Cardiac fibroblast (primary cell): ENCODE data around the gene GHRHR.

Source experiments
- DNase-seq, 2 donors: peaks; one replicate each; pipeline versions ENCODE4 v3.0.0 to v3.0.0-alpha.2; 2010; ENCODE audit warnings: low read depth in 2 of 2
- H3K4me3 ChIP-seq, 2 donors: replicated peaks in 1 of 2; 1 replicate in 1 of 2; 2 replicates in 1 of 2; pipeline ENCODE4 v1.5.1; 2011; ENCODE audit warnings: low read depth in 2 of 2, low read length in 2 of 2, mild to moderate bottlenecking in 2 of 2, moderate library complexity in 1 of 2
- TF ChIP-seq, protein P1 (sequence below): IDR thresholded peaks from one replicate; pipeline ENCODE4 v1.5.1; 2011; ENCODE audit warnings: low read depth, mild to moderate bottlenecking, low read length, inconsistent platforms

Gene GHRHR

DNA sequence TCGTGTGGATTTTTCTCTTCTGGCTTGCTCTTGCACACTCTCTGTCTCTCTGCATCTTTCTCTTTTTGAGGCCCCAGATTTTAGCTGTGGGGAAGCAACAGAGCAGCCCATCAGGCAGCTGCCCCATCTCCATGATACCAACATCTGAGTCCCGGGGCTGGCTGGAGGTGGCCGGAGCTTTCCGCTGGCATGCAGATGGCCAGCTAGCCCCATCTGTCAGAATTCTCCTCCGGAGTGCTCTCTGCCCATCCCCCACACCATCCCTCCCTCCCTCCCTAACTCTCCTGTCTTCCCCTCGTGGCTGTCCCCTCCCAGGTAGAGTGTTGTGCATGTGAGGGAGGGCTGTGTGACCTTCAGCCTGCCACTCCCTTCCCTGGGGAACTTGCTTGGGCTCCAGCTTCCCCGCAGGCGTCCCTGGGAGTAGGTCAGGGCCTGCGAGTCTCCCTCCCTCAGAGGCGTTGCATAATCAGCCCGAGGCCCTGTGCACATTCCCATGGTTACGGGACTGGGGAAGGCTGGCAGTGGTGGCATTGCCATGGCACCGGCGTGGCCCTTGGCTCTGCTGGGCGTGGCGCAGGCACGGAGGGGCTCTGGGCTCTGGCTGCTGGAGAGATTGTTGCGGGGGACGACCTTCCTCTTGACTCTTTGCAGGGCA, 24.7 kb downstream of the GHRHR start:
- H3K4me3 ChIP-seq, result no peak overlapping the region
- TF ChIP-seq, protein P1, sequence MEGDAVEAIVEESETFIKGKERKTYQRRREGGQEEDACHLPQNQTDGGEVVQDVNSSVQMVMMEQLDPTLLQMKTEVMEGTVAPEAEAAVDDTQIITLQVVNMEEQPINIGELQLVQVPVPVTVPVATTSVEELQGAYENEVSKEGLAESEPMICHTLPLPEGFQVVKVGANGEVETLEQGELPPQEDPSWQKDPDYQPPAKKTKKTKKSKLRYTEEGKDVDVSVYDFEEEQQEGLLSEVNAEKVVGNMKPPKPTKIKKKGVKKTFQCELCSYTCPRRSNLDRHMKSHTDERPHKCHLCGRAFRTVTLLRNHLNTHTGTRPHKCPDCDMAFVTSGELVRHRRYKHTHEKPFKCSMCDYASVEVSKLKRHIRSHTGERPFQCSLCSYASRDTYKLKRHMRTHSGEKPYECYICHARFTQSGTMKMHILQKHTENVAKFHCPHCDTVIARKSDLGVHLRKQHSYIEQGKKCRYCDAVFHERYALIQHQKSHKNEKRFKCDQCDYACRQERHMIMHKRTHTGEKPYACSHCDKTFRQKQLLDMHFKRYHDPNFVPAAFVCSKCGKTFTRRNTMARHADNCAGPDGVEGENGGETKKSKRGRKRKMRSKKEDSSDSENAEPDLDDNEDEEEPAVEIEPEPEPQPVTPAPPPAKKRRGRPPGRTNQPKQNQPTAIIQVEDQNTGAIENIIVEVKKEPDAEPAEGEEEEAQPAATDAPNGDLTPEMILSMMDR, result no peak
- peak in 1 of 2 donors; percentile 32 for DNase-seq

DNA sequence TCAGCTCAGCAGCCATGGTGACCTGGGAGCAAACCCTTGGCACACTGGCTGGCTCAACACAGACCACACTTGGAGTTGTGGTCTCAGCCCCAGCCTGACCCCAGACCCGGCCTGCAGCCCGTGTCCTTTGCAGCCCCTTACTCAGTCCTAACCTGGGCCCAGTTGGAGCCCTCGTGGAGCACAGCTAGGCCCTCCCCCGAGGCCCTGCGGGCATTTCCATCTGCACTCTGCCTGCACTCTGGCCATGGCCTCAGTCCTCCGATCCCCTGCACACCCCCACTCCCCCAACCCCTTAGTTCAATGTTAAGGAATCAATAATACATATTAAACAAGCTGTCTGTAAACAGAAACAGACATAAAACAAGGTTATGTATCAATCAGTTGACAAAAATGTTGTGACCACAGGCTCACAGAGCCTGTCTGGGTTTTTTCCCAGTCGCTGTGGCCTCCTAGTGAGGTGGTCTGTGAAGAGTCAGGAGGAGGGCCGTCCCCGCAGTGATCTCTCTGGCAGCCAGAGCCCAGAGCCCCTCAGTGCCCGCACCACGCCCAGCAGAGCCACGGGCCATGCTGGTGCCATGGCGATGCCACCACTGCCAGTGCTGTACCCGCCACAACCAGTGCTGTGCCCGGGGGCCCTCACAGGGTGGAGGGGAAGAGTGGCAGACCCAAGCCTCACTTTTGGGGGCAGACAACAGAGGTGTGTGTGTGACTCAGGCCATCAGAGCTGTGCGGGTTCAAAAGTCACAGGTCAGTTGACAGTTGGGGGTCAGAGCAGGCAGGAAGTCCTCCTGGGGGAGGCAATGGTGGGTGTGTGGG, 25.5 kb downstream of the GHRHR start:
- TF ChIP-seq, protein P1, result no peak
- DNase-seq, result no peak
- H3K4me3 ChIP-seq, result no peak overlapping the region

DNA sequence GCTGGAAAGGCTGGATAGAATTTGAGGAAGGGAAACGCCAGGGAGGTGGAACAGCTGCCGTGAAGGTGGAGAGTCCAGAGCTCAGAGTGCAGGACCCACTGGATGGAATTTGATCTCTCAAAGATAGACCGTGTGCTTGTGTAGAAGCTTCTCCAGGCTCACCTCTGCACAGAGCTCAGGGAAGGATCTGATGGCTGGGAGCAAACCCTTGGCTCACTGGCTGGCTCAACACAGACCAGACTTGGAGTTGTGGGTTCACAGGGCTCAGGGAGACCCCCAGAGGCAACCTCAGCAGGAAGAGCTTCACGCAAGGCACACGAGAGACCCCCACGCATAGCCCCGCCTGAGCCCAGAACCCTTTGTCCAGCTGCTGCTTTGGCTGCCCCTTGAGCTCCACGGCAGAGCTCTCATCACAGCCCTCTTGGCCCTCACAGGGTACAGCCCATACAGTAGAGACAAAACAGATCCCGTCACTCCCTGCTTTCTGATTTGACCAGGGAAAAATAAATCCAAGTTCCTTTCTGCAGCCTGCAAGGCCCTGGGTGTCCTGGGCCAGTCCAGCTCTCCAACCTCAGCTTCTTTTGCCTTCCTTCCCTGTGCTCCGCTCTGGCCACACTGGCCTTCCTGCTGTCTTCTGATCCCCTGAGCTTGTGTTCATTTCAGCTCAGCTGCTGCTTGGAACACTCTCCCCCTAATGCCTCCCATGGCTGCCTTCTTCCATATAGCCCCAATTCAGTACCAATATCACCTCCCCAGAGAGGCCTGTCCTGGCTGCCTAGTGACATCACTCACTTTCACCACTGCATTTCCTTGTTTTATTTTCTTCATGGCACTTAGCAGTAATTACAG, 26.3 kb downstream of the GHRHR start:
- no peak for DNase-seq
- no peak overlapping the region for H3K4me3 ChIP-seq

DNA sequence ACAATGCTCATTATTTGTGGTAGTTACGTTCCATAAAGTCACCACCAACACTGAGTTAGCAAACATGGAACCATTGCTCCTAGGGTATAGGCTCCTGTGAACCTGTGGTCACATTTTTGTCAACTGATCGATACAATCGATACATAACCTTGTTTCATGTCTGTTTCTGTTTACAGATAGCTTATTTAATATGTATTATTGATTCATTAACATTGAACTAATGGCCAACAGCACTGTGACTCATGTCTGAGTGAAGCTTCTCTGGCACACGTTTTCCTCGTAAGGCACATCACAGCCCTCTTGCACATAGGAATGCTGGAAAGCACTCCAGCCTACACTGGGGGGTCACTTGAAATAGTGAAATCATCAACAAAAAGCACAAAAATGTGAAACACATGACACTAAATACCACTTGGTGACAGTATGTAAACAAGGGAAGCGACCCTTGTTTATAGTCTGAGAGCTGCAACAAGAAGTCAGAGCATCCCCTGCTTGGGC, 27.0 kb downstream of the GHRHR start:
- TF ChIP-seq, protein P1, result no peak
- DNase-seq, result no peak
- no peak overlapping the region for H3K4me3 ChIP-seq

More for the DNA sequence above, 26.3 kb downstream of the GHRHR start:
- TF ChIP-seq, protein P1, result no peak

DNA sequence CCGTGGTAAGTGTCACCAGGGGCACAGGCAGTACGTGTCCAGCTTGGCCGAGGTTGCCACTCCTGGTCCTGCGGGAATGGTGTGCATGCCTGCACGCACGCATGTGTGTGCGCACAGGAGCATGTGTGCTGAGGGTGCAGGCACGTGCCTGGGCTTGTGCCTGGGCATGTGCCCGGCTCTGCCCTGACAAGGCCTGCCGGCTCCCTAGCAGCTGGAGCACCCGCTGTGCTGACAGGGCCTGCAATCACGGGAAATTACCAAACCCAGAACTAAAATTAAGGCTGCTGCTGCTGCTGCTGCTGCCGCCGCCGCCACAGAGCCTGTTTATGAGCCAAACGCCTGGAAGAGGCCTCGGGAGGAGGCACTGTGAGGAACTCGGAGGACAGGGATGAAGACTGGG, 28.7 kb downstream of the GHRHR start:
- no peak overlapping the region for H3K4me3 ChIP-seq
- DNase-seq, result no peak
- TF ChIP-seq, protein P1, result no peak

DNA sequence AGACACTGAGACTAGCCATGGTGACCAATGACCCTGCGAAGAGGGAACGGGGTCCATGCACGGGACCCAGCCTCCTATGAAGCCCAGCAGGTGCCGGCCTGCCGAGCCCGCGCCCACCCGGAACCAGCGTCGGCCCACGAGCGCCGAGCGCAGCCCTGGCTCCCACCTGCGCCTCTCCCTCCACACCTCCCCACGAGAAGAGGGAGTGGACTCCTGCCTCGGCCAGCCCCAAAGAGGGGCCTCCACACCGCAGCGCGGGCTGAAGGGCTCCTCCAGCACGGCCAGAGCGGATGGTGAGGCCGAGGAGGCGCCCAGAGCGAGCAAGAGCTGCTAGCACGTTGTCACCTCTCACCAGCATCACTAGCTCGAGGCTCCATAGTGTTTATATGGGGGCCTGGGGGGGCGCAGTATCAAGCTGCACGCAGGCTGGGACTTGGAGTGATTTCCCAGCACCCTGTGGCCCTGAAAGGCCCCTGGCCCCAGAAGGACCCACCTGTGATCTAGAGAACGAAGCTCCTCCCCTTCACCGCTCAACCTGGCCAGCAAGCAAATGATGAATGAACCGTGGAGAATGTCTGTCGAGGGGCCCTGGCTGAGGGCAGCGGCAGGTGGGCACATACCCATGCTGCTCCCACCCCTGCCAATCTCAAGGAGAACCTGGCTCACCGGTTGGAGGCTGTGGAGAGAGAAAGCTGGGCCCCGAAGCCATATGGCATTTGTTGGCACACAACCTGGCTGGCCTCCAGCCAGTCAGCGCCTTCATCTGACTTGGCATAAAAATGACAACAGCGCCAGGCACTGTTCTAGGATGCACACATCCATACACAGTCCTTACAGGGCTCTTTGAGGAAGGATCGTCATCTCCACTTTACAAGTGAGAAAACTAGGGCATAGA, 30.7 kb downstream of the GHRHR start:
- TF ChIP-seq, protein P1, result no peak
- no peak overlapping the region for H3K4me3 ChIP-seq
- DNase-seq, result no peak
